Measurements from ENCODE around the gene EPS8. TPM values are rescaled to one million over a fixed set of nuclear protein-coding genes. Genes with fewer than 3 reads are reported as not detected.

EPS8 gene
- polyA plus RNA-seq, 1 experiment = 69.9 TPM

DNA sequence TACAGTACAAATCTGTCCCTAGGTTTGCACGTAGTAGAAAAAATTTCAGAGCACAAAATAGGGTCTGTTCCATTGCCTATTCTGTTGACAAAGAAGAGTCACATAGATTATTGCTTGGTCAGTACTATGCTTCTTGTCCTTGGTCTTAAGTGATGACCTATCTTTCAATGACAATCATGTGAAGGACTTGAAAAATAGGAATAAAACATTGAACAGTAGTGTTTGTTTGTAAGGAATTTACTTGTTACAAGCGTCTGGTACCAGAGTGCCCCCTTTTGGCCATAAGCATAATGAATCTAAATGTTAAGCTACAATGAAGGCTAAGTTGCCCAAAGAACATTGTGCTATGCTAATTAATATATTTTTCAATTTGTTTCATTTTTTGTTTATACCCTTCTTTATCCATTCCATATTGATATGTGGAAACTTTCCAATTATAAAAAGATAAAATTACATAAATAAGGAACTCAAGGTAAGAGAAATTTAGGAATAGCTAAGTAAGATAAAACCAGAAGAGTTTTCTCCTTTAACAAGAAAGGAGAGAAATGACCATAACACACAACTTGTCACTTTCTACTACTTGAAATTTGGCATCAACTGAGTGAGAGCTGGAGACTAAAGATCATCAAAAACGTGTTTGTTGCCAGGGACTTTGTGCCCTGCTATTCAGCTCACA is 204.7 kb downstream of the EPS8 start:
- Histone ChIP-seq H3K4me3 (ENCODE audit: low read depth, low read length) (no peak overlapping the region), H3K27ac (ENCODE audit: low read depth, low read length) (no peak overlapping the region), H3K9me3 (ENCODE audit: control insufficient read depth, insufficient read depth, low read length) (no peaks in the 10 kb centered on the region), H3K27me3 (ENCODE audit: control insufficient read depth, insufficient read depth, low read length) (no peaks in the 10 kb centered on the region)
- POLR2A ChIA-PET = no interaction called here
- DNase-seq (ENCODE audit: low read depth, low spot score) = no peak
- CTCF ChIA-PET = interaction anchor here (0.5 to 7.6 kb wide), 71 partner anchors 9 to 881 kb away, joined by 3 to 226 read pairs (median 5); partner anchors contain the start of gene RERG
- TF ChIP-seq, protein P1, sequence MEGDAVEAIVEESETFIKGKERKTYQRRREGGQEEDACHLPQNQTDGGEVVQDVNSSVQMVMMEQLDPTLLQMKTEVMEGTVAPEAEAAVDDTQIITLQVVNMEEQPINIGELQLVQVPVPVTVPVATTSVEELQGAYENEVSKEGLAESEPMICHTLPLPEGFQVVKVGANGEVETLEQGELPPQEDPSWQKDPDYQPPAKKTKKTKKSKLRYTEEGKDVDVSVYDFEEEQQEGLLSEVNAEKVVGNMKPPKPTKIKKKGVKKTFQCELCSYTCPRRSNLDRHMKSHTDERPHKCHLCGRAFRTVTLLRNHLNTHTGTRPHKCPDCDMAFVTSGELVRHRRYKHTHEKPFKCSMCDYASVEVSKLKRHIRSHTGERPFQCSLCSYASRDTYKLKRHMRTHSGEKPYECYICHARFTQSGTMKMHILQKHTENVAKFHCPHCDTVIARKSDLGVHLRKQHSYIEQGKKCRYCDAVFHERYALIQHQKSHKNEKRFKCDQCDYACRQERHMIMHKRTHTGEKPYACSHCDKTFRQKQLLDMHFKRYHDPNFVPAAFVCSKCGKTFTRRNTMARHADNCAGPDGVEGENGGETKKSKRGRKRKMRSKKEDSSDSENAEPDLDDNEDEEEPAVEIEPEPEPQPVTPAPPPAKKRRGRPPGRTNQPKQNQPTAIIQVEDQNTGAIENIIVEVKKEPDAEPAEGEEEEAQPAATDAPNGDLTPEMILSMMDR (IDR thresholded peaks at IDR 0.05; ENCODE audit: low read depth, low read length) = peak; percentile 85

DNA sequence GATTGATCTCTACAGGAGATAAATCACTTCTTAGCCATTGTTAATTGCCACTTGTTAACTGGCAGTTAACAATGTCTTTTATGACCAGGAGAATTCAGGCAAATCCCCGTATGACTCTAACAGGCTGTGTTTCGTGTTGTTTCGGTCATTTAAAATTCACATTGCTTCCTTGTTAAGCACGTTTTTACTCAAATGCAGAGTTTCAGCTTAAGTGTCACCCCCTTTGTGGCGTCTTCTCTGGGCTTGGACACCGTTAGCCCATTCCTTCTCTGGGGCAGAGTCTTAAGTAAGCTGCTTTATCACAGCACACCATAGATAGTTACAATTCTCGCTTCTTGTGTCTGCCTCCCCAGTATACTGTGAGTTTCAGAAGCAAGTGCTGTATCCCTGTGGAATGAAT is 205.4 kb downstream of the EPS8 start:
- no peak overlapping the region for H3K4me3 ChIP-seq (ENCODE audit: low read depth, low read length)
- CTCF ChIA-PET = interaction anchor here (0.6 to 7.6 kb wide), 19 partner anchors 11 to 1069 kb away, joined by 3 to 226 read pairs (median 7); no protein-coding TSS in a partner anchor
- no peak overlapping the region for H3K27ac ChIP-seq (ENCODE audit: low read depth, low read length)
- no peaks in the 10 kb centered on the region for H3K9me3 ChIP-seq (ENCODE audit: control insufficient read depth, insufficient read depth, low read length)
- POLR2A ChIA-PET = no interaction called here
- no peaks in the 10 kb centered on the region for H3K27me3 ChIP-seq (ENCODE audit: control insufficient read depth, insufficient read depth, low read length)
- no peak for DNase-seq (ENCODE audit: low read depth, low spot score)
- TF ChIP-seq, protein P1 (IDR thresholded peaks at IDR 0.05; ENCODE audit: low read depth, low read length) = no peak

DNA sequence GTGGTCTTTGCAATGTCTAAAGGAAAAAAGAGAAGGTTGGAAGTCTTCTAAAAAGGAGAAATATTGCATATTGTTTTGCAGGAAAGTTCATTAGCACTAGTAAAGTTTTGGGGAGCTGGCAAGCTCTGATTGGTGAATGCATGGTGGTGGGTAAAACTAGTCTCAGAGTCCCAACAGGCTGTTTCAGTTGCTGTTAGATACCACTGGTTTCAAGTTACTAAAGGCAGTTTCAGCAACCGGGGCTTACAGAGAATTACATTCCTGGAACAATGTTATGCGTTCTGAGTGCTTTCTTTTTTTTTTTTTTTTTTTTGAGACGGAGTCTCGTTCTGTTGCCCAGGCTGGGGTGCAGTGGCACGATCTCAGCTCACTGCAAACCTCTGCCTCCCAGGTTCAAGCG is 208.2 kb downstream of the EPS8 start:
- no peak for DNase-seq (ENCODE audit: low read depth, low spot score)
- H3K4me3 ChIP-seq (ENCODE audit: low read depth, low read length) = no peak overlapping the region

DNA sequence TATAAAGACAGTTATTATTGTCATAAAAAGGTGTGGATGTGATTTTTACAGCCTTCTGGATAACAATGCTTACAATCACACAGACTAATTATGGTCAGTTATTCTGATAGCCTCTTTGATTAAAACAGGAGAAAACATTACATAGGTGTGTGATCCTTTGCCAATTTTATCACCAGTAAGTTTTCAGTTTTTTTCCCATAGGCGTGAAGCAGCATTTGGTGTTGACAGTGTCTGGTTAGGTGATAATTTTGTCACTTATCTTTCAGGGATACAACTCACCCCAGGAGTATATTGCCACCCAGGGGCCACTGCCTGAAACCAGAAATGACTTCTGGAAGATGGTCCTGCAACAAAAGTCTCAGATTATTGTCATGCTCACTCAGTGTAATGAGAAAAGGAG is 208.8 kb downstream of the EPS8 start:
- no peaks in the 10 kb centered on the region for H3K9me3 ChIP-seq (ENCODE audit: control insufficient read depth, insufficient read depth, low read length)
- no peak overlapping the region for H3K4me3 ChIP-seq (ENCODE audit: low read depth, low read length)
- ChIA-PET POLR2A (no interaction called here), CTCF (interaction anchor here (0.7 to 2.5 kb wide), 5 partner anchors 10 to 304 kb away, joined by 3 to 15 read pairs (median 4); no protein-coding TSS in a partner anchor)
- no peaks in the 10 kb centered on the region for H3K27me3 ChIP-seq (ENCODE audit: control insufficient read depth, insufficient read depth, low read length)
- TF ChIP-seq, protein P1 (IDR thresholded peaks at IDR 0.05; ENCODE audit: low read depth, low read length) = no peak
- DNase-seq (ENCODE audit: low read depth, low spot score) = no peak
- H3K27ac ChIP-seq (ENCODE audit: low read depth, low read length) = no peak overlapping the region

More for the DNA sequence above, 208.2 kb downstream of the EPS8 start:
- no peaks in the 10 kb centered on the region for H3K27me3 ChIP-seq (ENCODE audit: control insufficient read depth, insufficient read depth, low read length)
- no peak overlapping the region for H3K27ac ChIP-seq (ENCODE audit: low read depth, low read length)
- H3K9me3 ChIP-seq (ENCODE audit: control insufficient read depth, insufficient read depth, low read length) = no peaks in the 10 kb centered on the region
- TF ChIP-seq, protein P1 (IDR thresholded peaks at IDR 0.05; ENCODE audit: low read depth, low read length) = no peak
- POLR2A ChIA-PET = interaction anchor here (0.6 kb wide), 1 partner anchor 50 kb away, joined by 3 read pairs; no protein-coding TSS in a partner anchor
- CTCF ChIA-PET = interaction anchor here (0.6 to 2.2 kb wide), 5 partner anchors 9 to 303 kb away, joined by 3 to 15 read pairs (median 4); no protein-coding TSS in a partner anchor
